NT2/D1 (cell line): Measurements from ENCODE around the gene CCL4L2.
"Not testable (repeated sequence)": the region's sequence is repeated elsewhere in the genome, so short reads cannot be mapped to it uniquely, and the experiment has no call there.

ENCODE experiments used
- SUZ12 ChIP-seq: IDR thresholded peaks from 2 replicates; pipeline ENCODE4 v1.6.1; 2011; ENCODE audit not compliant: insufficient read length, insufficient read depth; ENCODE audit errors: extremely low read depth
- YY1 ChIP-seq: IDR thresholded peaks from 2 replicates; pipeline ENCODE4 v1.6.1; 2011; ENCODE audit not compliant: insufficient read length, insufficient read depth

DNA sequence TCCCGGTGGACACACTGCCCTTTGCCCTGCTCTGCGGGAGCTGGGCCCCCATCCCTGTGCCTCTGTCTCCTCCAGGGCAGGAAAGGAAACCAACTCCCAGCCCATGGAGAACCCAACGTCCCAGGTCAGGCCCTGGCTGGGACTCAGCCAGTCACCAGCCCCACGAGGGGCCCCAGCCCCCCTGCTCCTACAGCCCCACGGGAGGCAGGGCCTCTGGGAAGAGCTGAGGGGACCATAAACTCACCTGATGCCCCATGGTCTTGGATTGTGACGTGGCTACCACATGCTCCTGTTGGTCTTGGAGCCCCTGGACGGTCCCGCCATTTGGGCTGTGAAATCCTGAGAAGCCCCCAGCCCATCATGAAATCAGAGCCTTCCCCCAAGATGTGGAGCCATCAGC is 42.0 kb upstream of the CCL4L2 start:
- TF ChIP-seq YY1, SUZ12: not testable (repeated sequence)
